AG04449 (cell line): Measurements from ENCODE around the gene MRPL11.

Source experiments
- CTCF ChIA-PET: fragments of 350-600 bp; formaldehyde crosslinking; extraction: SDS; loops from one replicate; lab custom pipeline; 2021; ENCODE audit warnings: antibody characterized with exemption; lab: Yijun Ruan, JAX
- POLR2A ChIA-PET: fragments of 400-600, 350-600 bp; formaldehyde crosslinking; extraction: SDS; loops from one replicate; lab custom pipeline; 2020; ENCODE audit warnings: antibody characterized with exemption, inconsistent platforms; lab: Yijun Ruan, JAX
- DNase-seq: peaks from one replicate; pipeline ENCODE4 v3.0.0-alpha.2; 2010; ENCODE audit warnings: low read depth, low spot score
- H3K4me3 ChIP-seq: 2 replicates; pipeline ENCODE4 v1.5.1; 2011; ENCODE audit warnings: low read depth, mild to moderate bottlenecking, control low read depth, low read length
- TF ChIP-seq, protein P1 (sequence below): IDR thresholded peaks from one replicate; pipeline ENCODE4 v1.5.1; 2011; ENCODE audit warnings: mild to moderate bottlenecking, moderate library complexity, low read length, control low read depth, inconsistent platforms; ENCODE audit not compliant: insufficient read depth; ENCODE audit errors: missing control alignments

Gene MRPL11

DNA sequence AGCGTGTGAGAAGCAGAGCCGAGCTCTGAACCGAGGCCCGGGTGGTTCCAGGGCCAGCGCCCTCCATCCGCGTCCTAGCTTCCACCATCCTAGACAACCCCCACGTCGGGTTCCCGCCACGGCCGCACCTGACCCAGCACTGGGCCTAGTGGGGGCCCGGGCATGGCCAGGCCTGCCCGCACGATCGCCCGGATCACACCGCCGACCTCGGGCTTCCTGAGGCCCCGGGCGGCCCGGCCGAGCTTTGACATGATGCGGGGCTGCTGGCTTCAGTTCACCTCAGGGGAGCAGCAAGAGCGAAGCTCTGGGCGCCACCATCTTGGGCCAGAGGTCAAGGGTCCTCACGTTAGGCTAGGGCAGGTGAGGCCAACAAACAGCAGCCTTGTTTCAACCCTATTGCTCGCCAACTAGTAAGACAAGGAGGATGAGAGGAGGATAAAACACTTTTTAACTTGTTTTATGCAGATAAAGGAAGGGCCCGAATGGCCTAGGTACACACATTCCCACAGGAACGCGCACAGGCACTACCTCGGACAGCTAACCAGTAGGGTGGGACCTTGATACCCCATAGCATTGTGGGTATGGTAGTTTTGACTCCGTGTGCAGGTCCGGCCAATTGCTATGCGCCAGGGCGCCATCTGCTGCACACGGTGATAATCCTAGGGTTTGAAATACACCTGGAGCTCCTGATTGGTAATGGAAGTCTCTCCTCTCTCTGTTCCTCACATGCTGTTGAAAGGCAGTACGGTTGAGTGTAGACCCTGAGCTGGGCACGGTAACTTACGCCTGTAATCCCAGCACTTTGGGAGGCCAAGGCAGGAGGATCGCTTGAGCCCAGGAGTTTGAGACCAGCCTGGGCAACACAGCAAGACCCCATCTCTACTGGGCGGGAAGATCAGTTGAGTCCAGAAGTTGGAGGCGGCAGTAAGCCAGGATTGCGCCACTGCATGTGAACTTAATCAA is at the start of gene MRPL11:
Gene MRPL11, minus strand, starts transcription at position 345 of the 963 bp plus-strand sequence. Its CDS starts 94 bp downstream, at position 251.
- H3K4me3 ChIP-seq: peak within 1 kb of the TSS; percentile 85
- ChIA-PET POLR2A (interaction anchor here (0.5 to 1.4 kb wide), 5 partner anchors 9 to 1179 kb away, joined by 3 to 9 read pairs (median 5); partner anchors contain the start of gene PELI3), CTCF (interaction anchor here (0.5 to 2.9 kb wide), 40 partner anchors 8 to 261 kb away, joined by 3 to 53 read pairs (median 6); partner anchors contain the start of genes BRMS1, CD248, NPAS4 and PELI3)
- TF ChIP-seq, protein P1, sequence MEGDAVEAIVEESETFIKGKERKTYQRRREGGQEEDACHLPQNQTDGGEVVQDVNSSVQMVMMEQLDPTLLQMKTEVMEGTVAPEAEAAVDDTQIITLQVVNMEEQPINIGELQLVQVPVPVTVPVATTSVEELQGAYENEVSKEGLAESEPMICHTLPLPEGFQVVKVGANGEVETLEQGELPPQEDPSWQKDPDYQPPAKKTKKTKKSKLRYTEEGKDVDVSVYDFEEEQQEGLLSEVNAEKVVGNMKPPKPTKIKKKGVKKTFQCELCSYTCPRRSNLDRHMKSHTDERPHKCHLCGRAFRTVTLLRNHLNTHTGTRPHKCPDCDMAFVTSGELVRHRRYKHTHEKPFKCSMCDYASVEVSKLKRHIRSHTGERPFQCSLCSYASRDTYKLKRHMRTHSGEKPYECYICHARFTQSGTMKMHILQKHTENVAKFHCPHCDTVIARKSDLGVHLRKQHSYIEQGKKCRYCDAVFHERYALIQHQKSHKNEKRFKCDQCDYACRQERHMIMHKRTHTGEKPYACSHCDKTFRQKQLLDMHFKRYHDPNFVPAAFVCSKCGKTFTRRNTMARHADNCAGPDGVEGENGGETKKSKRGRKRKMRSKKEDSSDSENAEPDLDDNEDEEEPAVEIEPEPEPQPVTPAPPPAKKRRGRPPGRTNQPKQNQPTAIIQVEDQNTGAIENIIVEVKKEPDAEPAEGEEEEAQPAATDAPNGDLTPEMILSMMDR: peak; percentile 79
- peak; percentile 67 for DNase-seq

DNA sequence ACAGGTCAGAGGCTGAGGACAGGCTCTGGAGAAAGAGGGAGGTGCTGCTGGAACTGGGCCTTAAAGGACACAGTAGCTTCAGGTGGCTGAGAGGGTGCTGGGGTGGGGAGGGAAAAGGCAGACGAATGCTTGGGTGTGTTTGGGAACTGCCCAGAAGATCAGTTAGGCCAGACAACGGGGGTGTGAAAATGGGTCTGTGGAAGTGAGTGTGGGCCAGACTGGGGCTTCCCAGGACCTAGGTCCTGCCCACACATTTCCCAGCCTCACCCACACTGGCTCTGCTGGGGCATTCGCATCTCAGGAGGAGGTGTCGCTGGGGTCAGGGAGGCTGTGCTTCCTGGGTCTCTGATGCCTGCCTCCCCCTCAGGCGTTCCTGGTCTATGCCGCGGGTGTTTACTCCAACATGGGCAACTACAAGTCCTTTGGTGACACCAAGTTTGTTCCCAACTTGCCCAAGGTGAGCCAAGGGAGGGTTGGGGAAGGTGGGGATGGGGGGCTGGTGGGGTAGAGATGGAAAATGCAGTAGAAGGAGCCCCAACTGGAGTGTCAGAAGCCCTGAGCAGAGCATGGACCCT is 46.2 kb upstream of the MRPL11 start:
- TF ChIP-seq, protein P1: no peak
- no peak for DNase-seq
- POLR2A ChIA-PET: no interaction called here
- CTCF ChIA-PET: interaction anchor here (1.2 kb wide), 1 partner anchor 76 kb away, joined by 3 read pairs; no protein-coding TSS in a partner anchor
- no peak overlapping the region for H3K4me3 ChIP-seq

DNA sequence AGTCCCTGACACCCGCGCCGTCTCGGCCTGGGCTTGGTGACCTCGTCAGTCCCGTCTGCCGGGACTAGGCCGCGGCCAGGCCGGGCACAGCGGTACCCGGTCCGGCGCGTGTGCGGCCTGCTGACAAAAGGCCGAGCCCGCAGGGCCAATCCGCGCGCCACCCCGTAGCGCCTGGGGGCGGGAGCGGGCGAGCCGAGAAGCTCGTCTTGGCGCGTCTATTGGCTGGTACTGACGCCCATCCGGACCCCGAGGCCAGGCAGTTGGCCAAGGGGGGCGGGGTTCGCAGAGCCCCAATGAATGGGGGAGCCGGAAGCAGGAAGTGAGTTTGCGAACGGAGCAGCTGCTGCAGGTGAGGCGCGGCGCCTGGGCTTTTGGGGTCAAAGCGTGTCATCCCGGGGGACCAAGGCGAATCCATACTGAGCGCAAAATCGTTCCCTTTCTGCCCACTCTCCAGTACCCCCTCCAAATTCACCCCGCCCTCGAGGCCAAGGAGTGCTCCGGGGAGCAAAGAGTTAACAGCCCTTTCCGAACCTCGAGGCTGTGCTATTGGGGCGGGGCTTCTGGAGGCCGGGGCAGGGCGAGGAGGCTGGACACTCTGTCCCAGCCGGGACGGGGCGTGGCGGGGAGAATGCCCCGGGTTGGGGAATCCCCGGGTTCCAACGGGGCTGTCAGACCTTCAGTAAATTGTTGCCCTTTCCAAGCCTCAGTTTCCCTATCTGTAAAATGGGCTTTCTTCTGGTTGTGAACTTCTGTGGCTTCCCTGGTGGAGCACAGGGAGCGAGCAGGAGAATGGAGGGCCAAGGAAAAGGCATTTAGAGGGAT is 41.7 kb upstream of the MRPL11 start, which contains the start of gene DPP3:
Gene DPP3, plus strand, starts transcription at position 318 of the 822 bp plus-strand sequence. CDS start 1,767 bp downstream, outside the sequence.
- ChIA-PET CTCF (interaction anchor here (0.6 to 5.8 kb wide), 8 partner anchors 11 to 198 kb away, joined by 3 to 66 read pairs (median 5); partner anchors contain the start of gene PELI3), POLR2A (interaction anchor here (0.6 to 1.7 kb wide), 11 partner anchors 9 to 198 kb away, joined by 3 to 9 read pairs (median 5); partner anchors contain the start of genes BBS1, NPAS4, PELI3 and RBM4B)
- peak within 1 kb of the TSS; percentile 86 for H3K4me3 ChIP-seq
- peak; percentile 73 for DNase-seq
- TF ChIP-seq, protein P1: no peak

DNA sequence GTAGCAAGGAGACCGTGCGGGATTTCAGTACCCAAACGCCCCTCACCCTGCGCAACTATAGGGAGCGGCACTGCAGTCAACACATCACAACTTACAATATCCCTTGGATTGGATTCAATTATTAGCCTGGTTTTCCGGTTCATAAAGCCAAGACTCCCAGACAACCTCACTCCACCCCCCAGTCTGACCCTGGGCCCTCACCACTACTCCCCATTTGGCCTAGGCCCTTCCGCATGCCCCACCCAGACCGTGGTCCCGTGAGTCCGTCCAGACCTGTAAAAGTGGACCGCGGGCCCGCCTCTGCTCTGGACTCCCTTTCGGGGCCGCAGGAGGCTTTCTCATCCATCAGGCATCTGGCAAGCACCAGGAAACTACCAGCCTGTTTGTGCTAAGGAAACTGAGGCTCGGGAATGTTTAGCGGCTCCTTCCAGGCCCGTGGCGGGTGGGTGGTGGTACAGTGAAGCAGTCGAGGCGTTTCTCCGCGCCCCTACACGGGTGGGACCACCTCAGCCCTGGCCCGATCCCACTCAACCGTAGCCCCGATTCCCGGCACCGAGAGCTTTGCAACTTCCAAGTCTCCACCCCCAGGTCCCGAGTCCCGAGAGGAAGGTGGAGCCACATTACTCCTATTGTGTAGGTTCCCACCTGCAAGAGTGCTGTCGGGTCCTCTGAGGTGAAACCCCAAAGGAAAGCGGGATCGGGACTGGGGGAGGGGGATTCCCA is 40.9 kb upstream of the MRPL11 start:
- TF ChIP-seq, protein P1: no peak
- CTCF ChIA-PET: interaction anchor here (0.6 to 5.8 kb wide), 12 partner anchors 10 to 199 kb away, joined by 3 to 66 read pairs (median 4); partner anchors contain the start of genes PELI3 and RBM4B

DNA sequence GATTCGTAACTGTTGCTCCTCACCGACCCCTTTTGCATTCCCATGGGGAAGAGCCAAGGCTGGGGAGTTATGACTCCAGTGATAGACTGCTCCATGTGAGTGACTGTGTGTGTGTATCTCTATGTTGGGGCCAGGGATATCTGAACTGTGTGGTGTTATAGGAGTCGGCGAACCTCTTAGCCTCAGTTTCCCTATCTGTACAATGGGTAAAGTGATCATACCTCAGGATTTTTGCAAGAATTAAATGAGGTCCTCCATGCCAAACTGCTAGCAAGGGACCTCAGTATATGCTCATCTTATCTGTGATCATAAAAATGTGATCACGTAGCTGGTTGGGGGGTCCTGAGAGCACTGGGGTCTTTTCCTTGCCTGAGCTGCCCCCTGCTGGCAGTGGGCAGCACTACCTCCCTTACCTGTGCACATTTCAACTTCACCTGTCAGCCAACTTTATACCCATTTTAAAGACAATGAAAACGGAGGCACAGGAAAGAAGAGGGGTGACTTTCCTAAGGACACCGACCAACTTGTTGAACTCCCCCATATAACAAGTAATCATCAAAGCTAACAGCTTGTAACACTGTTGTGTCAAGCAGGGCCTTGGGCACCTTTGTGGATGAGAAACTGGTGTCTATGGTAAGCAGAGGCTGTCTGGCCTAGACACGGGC is 40.2 kb upstream of the MRPL11 start:
- peak overlapping the region; percentile 86 for H3K4me3 ChIP-seq
- POLR2A ChIA-PET: no interaction called here
- TF ChIP-seq, protein P1: peak; percentile 71
- CTCF ChIA-PET: interaction anchor here (0.9 to 5.8 kb wide), 8 partner anchors 10 to 199 kb away, joined by 3 to 66 read pairs (median 4); partner anchors contain the start of genes PELI3 and RBM4B
- no peak for DNase-seq

More for the DNA sequence above, 40.9 kb upstream of the MRPL11 start:
- peak overlapping the region; percentile 86 for H3K4me3 ChIP-seq
- no peak for DNase-seq
- POLR2A ChIA-PET: interaction anchor here (0.9 to 1.7 kb wide), 9 partner anchors 9 to 199 kb away, joined by 3 to 9 read pairs (median 5); partner anchors contain the start of genes BBS1, PELI3 and RBM4B
